COLO668 (cell line): ENCODE data around the gene SMCO4.
A peak's percentile ranks its signal among the peaks of the same experiment; 100 is the strongest.
"Not testable (repeated sequence)": the region's sequence is repeated elsewhere in the genome, so short reads cannot be mapped to it uniquely, and the experiment has no call there.

Source experiments
- DNase-seq: peaks from one replicate; lab custom pipeline; 2025; ENCODE audit not compliant: unreplicated experiment; lab: John Stamatoyannopoulos, UW

The SMCO4 gene

GRCh38 chr11:93560199-93560932, 17.2 kb upstream of the SMCO4 start:
- no peak for DNase-seq

GRCh38 chr11:93559681-93560080, 16.5 kb upstream of the SMCO4 start:
- DNase-seq, result no peak

- no peak for DNase-seq
These were observed 9.7 kb upstream of the SMCO4 start for GRCh38 chr11:93552874-93553273.

GRCh38 chr11:93549976-93550375, 6.8 kb upstream of the SMCO4 start:
- DNase-seq, result no peak

GRCh38 chr11:93548679-93549319, 5.6 kb upstream of the SMCO4 start:
- no peak for DNase-seq

- DNase-seq, result no peak
These were observed 4.6 kb upstream of the SMCO4 start for GRCh38 chr11:93547773-93548172.

- no peak for DNase-seq
These were observed 3.8 kb upstream of the SMCO4 start for GRCh38 chr11:93547028-93547427.

GRCh38 chr11:93545566-93545965, 2.4 kb upstream of the SMCO4 start:
- no peak for DNase-seq

GRCh38 chr11:93542811-93543229, 371 bp downstream of the SMCO4 start:
- DNase-seq, result no peak

GRCh38 chr11:93541884-93542810, 1.0 kb downstream of the SMCO4 start:
- peak; percentile 59 for DNase-seq

- DNase-seq, result no peak
These were observed 2.2 kb downstream of the SMCO4 start for GRCh38 chr11:93540896-93541553.

GRCh38 chr11:93540337-93540736, 2.9 kb downstream of the SMCO4 start:
- no peak for DNase-seq

GRCh38 chr11:93537767-93538261, 5.4 kb downstream of the SMCO4 start:
- no peak for DNase-seq

GRCh38 chr11:93537049-93537448, 6.1 kb downstream of the SMCO4 start:
- no peak for DNase-seq

- no peak for DNase-seq
These were observed 6.9 kb downstream of the SMCO4 start for GRCh38 chr11:93536101-93536861.

- DNase-seq, result not testable (repeated sequence)
These were observed 7.6 kb downstream of the SMCO4 start for GRCh38 chr11:93535578-93535977.

- DNase-seq, result no peak
These were observed 10.4 kb downstream of the SMCO4 start for GRCh38 chr11:93532806-93533205.

GRCh38 chr11:93532281-93532789, 10.9 kb downstream of the SMCO4 start:
- DNase-seq, result no peak

- no peak for DNase-seq
These were observed 12.7 kb downstream of the SMCO4 start for GRCh38 chr11:93530468-93530826.
